ENCODE results near the gene PREPL. TPM values are rescaled to one million over a fixed set of nuclear protein-coding genes. Genes with fewer than 3 reads are reported as not detected.

Gene PREPL
- total and polyA plus RNA-seq, 9 of the 15 experiments (the other 6 are each of a cell fraction or from before 2014, with no cell fraction given) = 11.6 to 58.9 (median 27.2) TPM

DNA sequence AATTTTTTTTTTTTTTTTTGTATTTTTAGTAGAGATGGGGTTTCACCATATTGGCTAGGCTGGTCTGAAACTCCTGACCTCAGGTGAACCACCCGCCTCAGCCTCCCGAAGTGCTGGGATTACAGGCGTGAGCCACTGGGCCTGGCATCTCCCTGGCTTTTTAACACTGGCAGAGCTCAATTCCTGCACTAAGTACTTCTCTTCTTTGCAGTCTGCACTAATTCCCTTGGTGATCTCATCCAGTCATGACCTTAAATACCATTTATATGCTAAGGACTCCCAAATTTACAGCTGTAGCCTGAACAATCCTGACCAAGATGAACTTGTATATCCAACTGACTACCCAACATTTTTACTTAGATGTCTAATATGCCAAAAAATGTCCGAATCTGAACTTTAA is 10.2 kb downstream of the PREPL start (continued):
- TF ChIP-seq SMAD1 (IDR thresholded peaks at IDR 0.05; ENCODE audit: low read depth, low read length, partially characterized antibody) = no peak
- TF ChIP-seq, protein P1, sequence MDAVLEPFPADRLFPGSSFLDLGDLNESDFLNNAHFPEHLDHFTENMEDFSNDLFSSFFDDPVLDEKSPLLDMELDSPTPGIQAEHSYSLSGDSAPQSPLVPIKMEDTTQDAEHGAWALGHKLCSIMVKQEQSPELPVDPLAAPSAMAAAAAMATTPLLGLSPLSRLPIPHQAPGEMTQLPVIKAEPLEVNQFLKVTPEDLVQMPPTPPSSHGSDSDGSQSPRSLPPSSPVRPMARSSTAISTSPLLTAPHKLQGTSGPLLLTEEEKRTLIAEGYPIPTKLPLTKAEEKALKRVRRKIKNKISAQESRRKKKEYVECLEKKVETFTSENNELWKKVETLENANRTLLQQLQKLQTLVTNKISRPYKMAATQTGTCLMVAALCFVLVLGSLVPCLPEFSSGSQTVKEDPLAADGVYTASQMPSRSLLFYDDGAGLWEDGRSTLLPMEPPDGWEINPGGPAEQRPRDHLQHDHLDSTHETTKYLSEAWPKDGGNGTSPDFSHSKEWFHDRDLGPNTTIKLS (IDR thresholded peaks at IDR 0.05; ENCODE audit: borderline replicate concordance, low read depth) = no peak

DNA sequence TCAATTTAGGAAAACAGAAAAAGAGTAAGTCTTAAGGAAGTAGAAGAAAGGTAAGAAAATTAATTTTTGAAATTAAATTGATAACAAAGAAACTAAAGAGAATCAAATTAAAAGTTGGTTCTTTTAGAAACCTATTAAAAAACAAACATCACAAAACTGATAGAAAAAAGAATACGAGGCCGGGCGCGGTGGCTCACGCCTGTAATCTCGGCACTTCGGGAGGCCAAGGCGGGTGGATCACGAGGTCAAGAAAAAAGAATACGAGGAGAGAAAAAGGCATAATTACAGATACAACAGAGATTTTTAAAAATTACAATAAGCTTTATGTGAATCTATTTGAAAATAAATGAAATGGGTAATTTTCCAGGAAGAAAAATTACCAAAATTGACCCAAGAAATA is 11.8 kb downstream of the PREPL start:
- FAIRE-seq = no peak
- Histone ChIP-seq H4K20me1 (replicated peaks; ENCODE audit: control insufficient read depth, insufficient read depth, low read length) (no peaks in the 10 kb centered on the region), H3K9me3 (replicated peaks; ENCODE audit: control insufficient read depth, insufficient read depth, low read depth, low read length) (no peaks in the 10 kb centered on the region), H3K9me1 (ENCODE audit: control insufficient read depth, insufficient read depth, low read length) (no peaks in the 10 kb centered on the region), H3K4me1 (replicated peaks in 1 of 2; ENCODE audit: control insufficient read depth in 2 of 2, insufficient read depth in 2 of 2, low read length in 2 of 2) (no peaks in the 10 kb centered on the region), H3K36me3 (ENCODE audit: control insufficient read depth, insufficient read depth, low read length) (peaks cover 11% of the 10 kb centered on the region; the same call in 1 of the 3 replicates), H3K79me2 (ENCODE audit: control insufficient read depth, insufficient read depth, low read length) (no peaks in the 10 kb centered on the region), H3K27ac (ENCODE audit: extremely low read depth, low read depth, low read length) (no peak overlapping the region), H3K9ac (ENCODE audit: insufficient read depth in 1 of 2, low read depth in 2 of 2, low read length in 2 of 2) (no peak overlapping the region), H3K4me2 (ENCODE audit: insufficient read depth, low read length) (no peak overlapping the region), H2AFZ (ENCODE audit: low read depth, low read length) (no peak overlapping the region), H3K27me3 (ENCODE audit: control insufficient read depth in 2 of 2, insufficient read depth in 2 of 2, low read length in 2 of 2) (no peaks in the 10 kb centered on the region), H3K4me3 (no peak overlapping the region)
- 93% methylated on average over 10 of the region's 10 CpGs for WGBS (ENCODE audit: insufficient coverage, low coverage, missing lambda C conversion rate)
- no TSS peak for BruUV-seq (replicated peaks)
- in situ Hi-C loops (cut with MboI) (no loop called here), intact Hi-C loops (cut with micrococcal nuclease) (no loop called here)
- ChIA-PET CTCF (ENCODE audit: low intra/inter-chr PET ratio) (no interaction called here), POLR2A (interaction anchor here (2.2 to 4.0 kb wide), 2 partner anchors 11 kb away, joined by 10 to 40 read pairs; partner anchors contain the start of genes CAMKMT and PREPL)
- no peak for DNase-seq (ENCODE audit: extremely low read depth in 1 of 4, low spot score in 3 of 4)
- TF ChIP-seq ZNF12 (CRISPR knock-in tag; IDR thresholded peaks at IDR 0.05) (no peak), BDP1 (IDR thresholded peaks at IDR 0.05; ENCODE audit: insufficient read depth, insufficient read length) (no peak), GATAD2A (IDR thresholded peaks at IDR 0.05) (no peak), KLF10 (CRISPR knock-in tag; IDR thresholded peaks at IDR 0.05) (no peak), NFRKB (IDR thresholded peaks at IDR 0.05; ENCODE audit: low read depth) (no peak), RBM15 (IDR thresholded peaks at IDR 0.05; ENCODE audit: insufficient read depth, low read length) (no peak), RBFOX2 (IDR thresholded peaks at IDR 0.05; ENCODE audit: low read depth, low read length) (no peak), ZNF695 (CRISPR knock-in tag; IDR thresholded peaks at IDR 0.05) (no peak), NCOA6 (IDR thresholded peaks at IDR 0.05) (no peak), ETV5 (CRISPR knock-in tag; IDR thresholded peaks at IDR 0.05; ENCODE audit: low read depth) (no peak), ZNF408 (CRISPR knock-in tag; IDR thresholded peaks at IDR 0.05; ENCODE audit: low read depth) (no peak), XRCC3 (IDR thresholded peaks at IDR 0.05) (no peak), PTRF (tag; IDR thresholded peaks at IDR 0.05) (no peak), CEBPG (CRISPR knock-in tag; IDR thresholded peaks at IDR 0.05) (no peak), CEBPG (tag; conservative IDR thresholded peaks at IDR 0.05 in 1 of 2, IDR thresholded peaks at IDR 0.05 in 1 of 2) (no peak), PTBP1 (IDR thresholded peaks at IDR 0.05; ENCODE audit: low read depth, low read length) (no peak), NONO (IDR thresholded peaks at IDR 0.05; ENCODE audit: low read depth in 2 of 2, low read length in 1 of 2) (no peak)
- TF ChIP-seq, protein P2, sequence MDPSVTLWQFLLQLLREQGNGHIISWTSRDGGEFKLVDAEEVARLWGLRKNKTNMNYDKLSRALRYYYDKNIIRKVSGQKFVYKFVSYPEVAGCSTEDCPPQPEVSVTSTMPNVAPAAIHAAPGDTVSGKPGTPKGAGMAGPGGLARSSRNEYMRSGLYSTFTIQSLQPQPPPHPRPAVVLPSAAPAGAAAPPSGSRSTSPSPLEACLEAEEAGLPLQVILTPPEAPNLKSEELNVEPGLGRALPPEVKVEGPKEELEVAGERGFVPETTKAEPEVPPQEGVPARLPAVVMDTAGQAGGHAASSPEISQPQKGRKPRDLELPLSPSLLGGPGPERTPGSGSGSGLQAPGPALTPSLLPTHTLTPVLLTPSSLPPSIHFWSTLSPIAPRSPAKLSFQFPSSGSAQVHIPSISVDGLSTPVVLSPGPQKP (CRISPR knock-in tag; IDR thresholded peaks at IDR 0.05) = no peak
- no peak for ATAC-seq

All from K562 (cell line).